ENCODE data around the gene OLFM1. TPM values are rescaled to one million over a fixed set of nuclear protein-coding genes. Genes with fewer than 3 reads are reported as not detected.

The OLFM1 gene
- total RNA-seq, 1 experiment from 2014 or later, result 3.5 TPM

DNA sequence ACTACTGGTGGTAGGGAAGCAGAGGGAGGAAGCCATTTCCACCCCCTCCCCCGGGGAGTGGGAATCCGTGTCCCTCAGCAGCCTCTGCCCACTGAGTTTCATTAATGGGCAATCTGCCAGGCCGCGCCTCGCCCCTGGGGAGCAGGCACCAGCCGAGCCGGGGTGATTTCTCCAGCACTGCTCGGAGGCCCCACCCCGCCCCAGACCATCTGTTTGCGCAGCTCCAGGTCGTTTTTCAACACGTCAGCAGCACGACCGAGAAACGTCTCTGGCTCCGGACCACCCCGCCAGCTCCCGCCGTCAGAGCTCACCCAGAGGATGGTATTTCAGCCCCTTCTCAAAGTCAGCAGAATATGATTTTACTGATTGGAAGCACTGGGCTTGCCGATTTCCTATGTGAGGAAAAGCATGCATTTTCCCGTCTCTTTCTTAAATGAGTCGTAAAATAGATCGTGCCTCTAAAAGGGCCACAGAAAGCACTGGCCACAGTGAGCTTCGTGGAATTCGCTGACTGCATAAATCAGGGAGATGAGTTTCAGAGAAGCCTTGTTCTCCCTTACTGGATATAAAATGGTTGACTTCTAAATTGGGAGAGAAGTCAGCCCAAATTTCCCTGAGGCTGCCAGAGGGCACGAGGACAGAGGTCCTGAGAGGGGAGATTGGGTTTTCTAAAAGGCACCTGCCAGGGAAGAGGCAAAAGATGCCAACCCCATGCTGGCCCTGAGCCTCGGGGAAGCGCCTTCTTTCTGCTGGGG is 47.0 kb downstream of the OLFM1 start:
- no peaks in the 10 kb centered on the region for H3K9me2 ChIP-seq (ENCODE audit: insufficient read depth)
- intact Hi-C loops (cut with micrococcal nuclease), result no loop called here
- ATAC-seq (no peak), DNase-seq (ENCODE audit: low read depth, low spot score) (no peak)
- no peak overlapping the region for H2AFZ ChIP-seq (ENCODE audit: low read depth, low read length, poor library complexity, severe bottlenecking)
- BruUV-seq (replicated peaks), result no TSS peak
- no peak overlapping the region for H3K4me3 ChIP-seq (replicated peaks in 1 of 2; ENCODE audit: low read depth in 1 of 2, low read length in 2 of 2)
- no peaks in the 10 kb centered on the region for H3K36me3 ChIP-seq (ENCODE audit: control insufficient read depth in 1 of 2, insufficient read depth in 2 of 2, low read length in 2 of 2)
- POLR2A ChIA-PET, result no interaction called here
- no peak overlapping the region for H3K27ac ChIP-seq (ENCODE audit: low read depth, low read length)
- RAD21 ChIA-PET (ENCODE audit: low non-redundant PET in 1 of 2, low total read pairs in 2 of 2, uncharacterized antibody in 2 of 2, unreplicated experiment in 2 of 2), result no interaction called here
- CTCF ChIA-PET, result no interaction called here
- H3K4me1 ChIP-seq (ENCODE audit: control insufficient read depth in 1 of 2, insufficient read depth in 2 of 2, low read length in 2 of 2), result peaks cover 15 to 26% of the 10 kb centered on the region in 2 experiments
- TF ChIP-seq ELF1 (IDR thresholded peaks at IDR 0.05; ENCODE audit: borderline replicate concordance, low read depth) (no peak), SIN3A (IDR thresholded peaks at IDR 0.05; ENCODE audit: low read depth) (no peak), RAD21 (IDR thresholded peaks at IDR 0.05; ENCODE audit: low read depth) (no peak), TCF7L2 (IDR thresholded peaks at IDR 0.05; ENCODE audit: borderline replicate concordance, extremely low read depth, insufficient read depth, insufficient read length) (no peak), EZH2phosphoT487 (IDR thresholded peaks at IDR 0.05; ENCODE audit: borderline replicate concordance) (no peak), MAX (IDR thresholded peaks at IDR 0.05) (no peak), REST (IDR thresholded peaks at IDR 0.05; ENCODE audit: low read depth) (no peak), SP1 (IDR thresholded peaks at IDR 0.05; ENCODE audit: low read depth) (no peak), SRF (IDR thresholded peaks at IDR 0.05; ENCODE audit: low read depth) (no peak), ZFX (IDR thresholded peaks at IDR 0.05) (no peak), EZH2 (IDR thresholded peaks at IDR 0.05) (no peak), POLR2AphosphoS5 (IDR thresholded peaks at IDR 0.05; ENCODE audit: low read depth, low read length) (no peak), JUND (IDR thresholded peaks at IDR 0.05) (no peak), YY1 (IDR thresholded peaks at IDR 0.05; ENCODE audit: extremely low read depth, insufficient replicate concordance, low read depth, low read length) (no peak), ZNF274 (IDR thresholded peaks at IDR 0.05; ENCODE audit: low read depth, low read length) (no peak), EGR1 (IDR thresholded peaks at IDR 0.05; ENCODE audit: low read depth) (no peak), POLR2A (IDR thresholded peaks at IDR 0.05; ENCODE audit: borderline replicate concordance, extremely low read depth, insufficient read depth, insufficient read length) (no peak)
- TF ChIP-seq, protein P1, sequence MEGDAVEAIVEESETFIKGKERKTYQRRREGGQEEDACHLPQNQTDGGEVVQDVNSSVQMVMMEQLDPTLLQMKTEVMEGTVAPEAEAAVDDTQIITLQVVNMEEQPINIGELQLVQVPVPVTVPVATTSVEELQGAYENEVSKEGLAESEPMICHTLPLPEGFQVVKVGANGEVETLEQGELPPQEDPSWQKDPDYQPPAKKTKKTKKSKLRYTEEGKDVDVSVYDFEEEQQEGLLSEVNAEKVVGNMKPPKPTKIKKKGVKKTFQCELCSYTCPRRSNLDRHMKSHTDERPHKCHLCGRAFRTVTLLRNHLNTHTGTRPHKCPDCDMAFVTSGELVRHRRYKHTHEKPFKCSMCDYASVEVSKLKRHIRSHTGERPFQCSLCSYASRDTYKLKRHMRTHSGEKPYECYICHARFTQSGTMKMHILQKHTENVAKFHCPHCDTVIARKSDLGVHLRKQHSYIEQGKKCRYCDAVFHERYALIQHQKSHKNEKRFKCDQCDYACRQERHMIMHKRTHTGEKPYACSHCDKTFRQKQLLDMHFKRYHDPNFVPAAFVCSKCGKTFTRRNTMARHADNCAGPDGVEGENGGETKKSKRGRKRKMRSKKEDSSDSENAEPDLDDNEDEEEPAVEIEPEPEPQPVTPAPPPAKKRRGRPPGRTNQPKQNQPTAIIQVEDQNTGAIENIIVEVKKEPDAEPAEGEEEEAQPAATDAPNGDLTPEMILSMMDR (IDR thresholded peaks at IDR 0.05 in 2 of 3, conservative IDR thresholded peaks at IDR 0.05 in 1 of 3; ENCODE audit: borderline replicate concordance in 1 of 3, insufficient read depth in 1 of 3, low read depth in 2 of 3, low read length in 2 of 3), result no peak
- TF ChIP-seq, protein P2, sequence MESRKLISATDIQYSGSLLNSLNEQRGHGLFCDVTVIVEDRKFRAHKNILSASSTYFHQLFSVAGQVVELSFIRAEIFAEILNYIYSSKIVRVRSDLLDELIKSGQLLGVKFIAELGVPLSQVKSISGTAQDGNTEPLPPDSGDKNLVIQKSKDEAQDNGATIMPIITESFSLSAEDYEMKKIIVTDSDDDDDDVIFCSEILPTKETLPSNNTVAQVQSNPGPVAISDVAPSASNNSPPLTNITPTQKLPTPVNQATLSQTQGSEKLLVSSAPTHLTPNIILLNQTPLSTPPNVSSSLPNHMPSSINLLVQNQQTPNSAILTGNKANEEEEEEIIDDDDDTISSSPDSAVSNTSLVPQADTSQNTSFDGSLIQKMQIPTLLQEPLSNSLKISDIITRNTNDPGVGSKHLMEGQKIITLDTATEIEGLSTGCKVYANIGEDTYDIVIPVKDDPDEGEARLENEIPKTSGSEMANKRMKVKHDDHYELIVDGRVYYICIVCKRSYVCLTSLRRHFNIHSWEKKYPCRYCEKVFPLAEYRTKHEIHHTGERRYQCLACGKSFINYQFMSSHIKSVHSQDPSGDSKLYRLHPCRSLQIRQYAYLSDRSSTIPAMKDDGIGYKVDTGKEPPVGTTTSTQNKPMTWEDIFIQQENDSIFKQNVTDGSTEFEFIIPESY (IDR thresholded peaks at IDR 0.05; ENCODE audit: extremely low read depth, insufficient replicate concordance, low read length), result no peak
- H3K27me3 ChIP-seq (ENCODE audit: insufficient read depth, low read length), result no peaks in the 10 kb centered on the region
- no peaks in the 10 kb centered on the region for H3K79me2 ChIP-seq (ENCODE audit: insufficient read depth, low read length)
- H3K9ac ChIP-seq (ENCODE audit: low read length), result no peak overlapping the region
- no peaks in the 10 kb centered on the region for H3K9me3 ChIP-seq (ENCODE audit: control insufficient read depth in 1 of 2, insufficient read depth in 1 of 2, low read depth in 1 of 2, low read length in 2 of 2)
- H4K20me1 ChIP-seq (ENCODE audit: insufficient read depth), result no peaks in the 10 kb centered on the region
- H3K4me2 ChIP-seq (ENCODE audit: low read length), result no peak overlapping the region
